Measurements from ENCODE around the gene LRCH3.
A peak's percentile ranks its signal among the peaks of the same experiment; 100 is the strongest.
"Not testable (repeated sequence)": the region's sequence is repeated elsewhere in the genome, so short reads cannot be mapped to it uniquely, and the experiment has no call there.

Gene LRCH3

DNA sequence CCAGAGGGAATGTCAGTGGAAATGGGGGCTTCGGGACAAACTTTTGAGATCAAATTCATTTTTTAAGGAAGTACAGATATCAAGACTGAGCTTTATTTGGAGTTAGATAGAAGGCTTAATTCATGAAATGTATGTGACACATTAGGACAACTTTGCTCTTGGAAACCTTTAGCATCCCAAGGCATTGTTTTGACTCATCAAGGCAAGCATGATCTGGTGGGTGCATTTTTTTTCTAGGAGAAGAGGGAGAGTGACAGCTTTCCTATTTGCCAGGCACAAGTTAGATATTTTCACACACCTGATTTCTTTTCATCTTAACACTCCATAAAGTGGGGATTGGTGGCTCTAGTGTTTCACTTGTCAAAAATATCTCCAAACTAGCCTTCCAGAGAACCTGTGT, 97.5 kb downstream of the LRCH3 start:
- no peak for DNase-seq

DNA sequence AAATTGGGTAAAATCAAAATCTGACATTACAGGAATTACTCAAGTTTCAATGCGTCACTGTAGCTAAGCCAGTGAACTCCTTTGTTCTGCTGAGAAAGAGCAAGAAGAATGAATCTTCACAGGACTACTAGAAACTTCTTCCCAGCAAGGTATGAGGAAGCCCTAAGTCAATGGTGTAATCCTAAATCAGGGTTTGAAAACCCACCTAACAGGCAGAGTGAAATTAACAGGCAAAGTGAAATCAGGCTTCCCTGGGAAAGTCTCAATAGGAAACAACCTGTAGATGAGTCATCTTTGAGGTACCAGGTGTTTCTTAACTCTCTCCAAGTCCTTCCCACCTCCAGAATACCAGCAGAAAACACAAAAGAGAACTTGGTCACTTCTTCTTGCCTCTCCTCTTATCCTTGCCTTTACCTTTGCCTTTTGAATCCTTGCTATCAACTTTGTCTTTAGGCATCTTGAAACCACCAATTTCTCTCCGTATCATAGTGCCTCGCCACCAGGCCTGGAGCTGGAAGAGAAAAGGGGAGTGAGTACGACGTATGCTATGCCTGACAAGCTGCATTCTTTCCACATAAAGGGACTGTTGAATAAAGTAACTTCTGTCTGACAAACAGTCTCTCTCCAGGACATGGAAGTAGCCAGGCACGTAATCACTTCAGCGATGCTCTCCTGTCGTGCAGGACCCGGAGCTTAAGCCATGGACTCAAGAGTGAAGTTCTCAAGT, 98.3 kb downstream of the LRCH3 start:
- DNase-seq = no peak

DNA sequence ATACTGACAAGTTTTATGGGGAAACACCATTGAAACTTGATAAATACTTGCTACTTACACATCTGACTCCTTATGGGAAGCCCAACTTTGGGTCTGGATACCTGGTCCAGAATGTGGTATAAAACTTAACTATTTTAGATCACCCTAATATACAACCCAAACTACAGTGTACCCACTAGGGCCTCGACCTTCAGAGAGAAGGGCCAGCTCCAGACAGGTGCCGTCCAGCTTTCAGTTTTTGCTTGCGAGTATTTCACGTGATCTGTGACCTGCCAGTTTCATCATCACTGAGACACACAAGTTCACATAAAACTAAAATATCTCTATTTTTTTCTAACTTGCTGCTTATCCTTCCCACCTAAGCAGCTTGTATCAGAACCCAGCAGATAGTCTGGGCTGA, 99.6 kb downstream of the LRCH3 start:
- no peak for DNase-seq

DNA sequence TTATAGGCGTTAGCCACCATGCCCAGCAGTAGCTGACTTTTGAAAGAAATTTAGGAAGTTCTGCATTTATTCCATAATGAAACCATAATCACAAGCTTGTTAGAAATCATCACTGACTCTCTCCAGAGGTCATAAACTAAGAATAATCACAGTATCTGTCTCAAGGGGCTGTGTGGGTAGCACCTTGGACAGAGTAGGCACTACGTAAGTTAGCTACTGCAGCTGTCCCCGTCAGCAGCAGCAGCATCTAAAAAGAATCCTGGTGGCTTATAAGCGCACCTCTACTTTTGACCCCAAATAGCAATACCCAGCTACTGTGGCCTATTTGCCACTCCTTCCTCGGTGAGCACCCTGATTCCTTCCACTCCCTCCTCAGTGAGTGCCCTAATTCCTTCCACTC, 101.1 kb downstream of the LRCH3 start:
- DNase-seq = no peak

DNA sequence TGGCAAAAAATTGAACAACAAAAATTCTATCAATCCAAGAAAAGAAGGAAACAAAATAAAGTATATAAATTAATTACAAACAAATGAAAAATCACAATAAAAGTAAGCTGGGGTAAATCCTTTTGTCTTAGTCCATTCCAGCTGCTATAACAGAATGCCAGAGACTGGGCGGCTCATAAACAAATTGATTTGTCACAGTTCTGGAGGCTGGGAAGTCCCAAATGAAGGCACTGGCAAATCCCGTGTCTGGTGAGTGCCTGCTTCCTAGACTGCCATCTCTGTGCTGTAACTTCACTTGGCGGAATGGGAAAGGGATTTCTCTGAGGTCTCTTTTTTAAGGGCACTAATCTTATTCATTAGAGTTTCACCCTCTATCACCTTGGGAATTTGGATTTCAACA, 105.4 kb downstream of the LRCH3 start:
- no peak for DNase-seq

DNA sequence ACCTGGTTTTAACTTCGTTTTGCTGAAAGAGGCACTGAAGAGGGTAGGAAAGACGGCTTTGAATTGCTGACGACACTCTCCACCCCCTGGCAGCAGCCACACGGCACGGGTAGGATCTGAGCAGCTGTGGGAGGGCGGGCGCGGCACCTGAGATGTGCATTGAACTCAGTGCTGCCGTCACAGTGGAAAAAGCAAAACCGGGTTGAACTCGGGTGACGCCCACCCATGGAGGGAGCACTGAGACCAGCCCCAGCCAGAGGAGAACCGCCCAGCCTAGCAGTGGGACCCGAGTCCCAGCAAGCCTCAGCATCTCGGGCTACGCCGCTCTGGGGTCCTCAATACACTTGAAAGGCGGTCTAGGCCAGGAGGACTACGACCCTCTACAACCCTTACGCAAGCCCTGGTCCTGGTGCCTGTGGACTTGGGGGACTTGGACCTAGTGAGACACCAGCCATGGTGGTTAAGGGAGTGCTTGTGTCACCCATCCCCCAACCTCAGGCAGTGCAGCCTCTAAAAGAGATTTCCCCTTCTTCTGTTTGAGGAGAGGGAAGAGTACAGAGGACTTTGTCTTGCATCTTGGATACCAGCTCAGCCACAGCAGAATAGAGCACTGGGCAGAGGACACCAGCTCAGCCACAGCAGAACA, 108.9 kb downstream of the LRCH3 start:
- DNase-seq = no peak

DNA sequence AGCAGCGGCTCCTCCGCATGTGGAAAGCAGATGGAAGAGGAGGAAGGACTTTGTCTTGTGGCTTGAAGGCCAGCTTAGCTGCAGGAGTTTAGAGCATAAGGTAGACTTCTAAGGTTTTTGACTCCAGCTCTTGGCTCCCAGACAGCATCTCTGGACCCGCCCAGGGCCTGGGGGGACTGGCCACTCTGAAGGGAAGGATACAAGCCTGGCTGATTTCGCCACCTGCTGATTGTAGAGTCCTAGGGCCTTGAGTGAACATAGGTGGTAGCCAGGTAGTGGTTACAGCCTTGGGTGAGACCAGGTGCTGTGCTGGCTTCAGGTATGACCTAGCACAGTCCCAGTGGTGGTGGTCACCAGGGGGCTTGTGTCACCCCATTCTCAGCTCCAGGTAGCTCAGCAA, 110.6 kb downstream of the LRCH3 start:
- DNase-seq = no peak

DNA sequence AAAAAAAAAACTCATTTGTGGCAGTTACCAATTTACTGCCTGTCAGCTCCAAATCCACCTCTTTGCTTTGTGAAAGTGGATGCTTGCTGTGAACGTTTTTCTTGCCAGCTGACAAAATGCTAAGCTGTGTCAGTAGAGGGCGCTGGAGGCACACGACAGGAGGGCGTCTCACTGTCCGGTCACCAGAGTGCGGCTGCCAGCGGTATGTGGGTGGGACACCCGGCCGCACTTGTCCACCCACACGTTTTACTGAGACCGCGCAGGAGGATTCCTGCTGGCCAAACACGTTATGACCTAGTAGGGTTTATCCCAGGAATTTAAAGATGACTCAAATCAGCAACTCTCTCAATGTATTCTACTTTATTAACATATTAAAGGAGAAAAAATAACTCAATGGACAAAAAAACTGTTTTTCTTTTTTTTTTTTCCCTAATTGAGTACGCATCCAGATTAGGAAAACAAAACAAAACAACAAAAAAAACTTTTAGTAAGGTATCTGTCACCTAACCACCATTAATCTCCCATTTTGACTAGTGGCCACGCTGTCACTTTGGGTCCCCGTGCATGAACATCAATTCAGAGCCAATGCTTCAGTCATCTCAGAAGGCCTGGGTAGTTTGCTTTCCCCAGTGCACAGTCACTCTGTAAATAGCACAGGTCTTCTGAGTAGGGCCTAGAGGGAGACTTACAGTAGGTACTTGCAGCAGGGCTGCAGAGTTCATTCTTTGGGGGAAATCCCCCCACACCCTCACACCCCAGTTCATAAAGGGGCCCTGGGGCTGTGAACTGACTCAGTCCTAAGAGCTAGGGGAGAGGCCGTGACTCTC, 115.2 kb downstream of the LRCH3 start:
- DNase-seq = peak; percentile 82

DNA sequence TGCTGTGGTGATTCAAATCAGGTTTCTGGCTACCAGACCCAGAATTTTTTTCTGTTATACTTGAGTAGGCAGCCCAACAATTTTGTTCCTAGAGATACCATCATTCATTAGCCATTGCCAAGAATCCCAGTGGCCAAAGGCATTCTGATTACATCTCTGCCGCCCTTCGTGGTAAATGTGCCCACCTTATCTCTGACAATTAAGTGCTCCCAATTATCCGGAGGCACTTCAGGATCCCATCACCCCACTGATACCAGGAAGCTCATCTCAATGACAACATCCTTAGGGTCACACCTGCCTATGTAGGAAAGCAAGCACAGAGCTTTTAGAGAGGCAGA, 115.8 kb downstream of the LRCH3 start:
- no peak for DNase-seq

DNA sequence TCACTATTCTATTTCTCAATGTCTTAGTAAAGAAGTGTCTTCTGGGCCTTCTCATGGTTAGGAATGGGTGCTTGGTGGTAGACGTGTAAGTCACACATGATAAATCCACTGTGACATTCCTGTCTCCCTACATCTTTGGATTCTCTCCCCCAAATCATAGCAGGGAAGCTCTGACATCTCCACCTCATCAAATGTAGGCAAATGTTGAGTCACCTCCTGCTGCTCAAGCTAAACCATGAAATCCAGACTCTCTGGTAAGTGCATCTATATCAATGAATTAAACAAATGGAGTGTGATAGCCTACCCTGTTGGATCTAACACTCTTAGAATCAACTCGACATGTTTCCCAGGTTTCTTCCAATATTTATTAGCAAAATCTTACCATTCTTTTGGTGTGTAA, 116.1 kb downstream of the LRCH3 start:
- DNase-seq = no peak

DNA sequence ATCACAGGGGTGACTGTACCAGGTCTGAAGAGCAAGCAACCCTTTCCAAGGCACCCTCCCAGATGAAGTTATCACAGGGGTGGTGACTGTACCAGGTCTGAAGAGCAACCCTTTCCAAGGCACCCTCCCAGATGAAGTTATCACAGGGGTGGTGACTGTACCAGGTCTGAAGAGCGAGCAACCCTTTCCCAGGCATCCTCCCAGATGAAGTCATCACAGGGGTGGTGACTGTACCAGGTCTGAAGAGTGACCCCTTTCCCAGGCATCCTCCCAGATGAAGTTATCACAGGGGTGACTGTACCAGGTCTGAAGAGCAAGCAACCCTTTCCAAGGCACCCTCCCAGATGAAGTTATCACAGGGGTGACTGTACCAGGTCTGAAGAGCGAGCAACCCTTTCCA, 117.5 kb downstream of the LRCH3 start:
- DNase-seq = not testable (repeated sequence)

DNA sequence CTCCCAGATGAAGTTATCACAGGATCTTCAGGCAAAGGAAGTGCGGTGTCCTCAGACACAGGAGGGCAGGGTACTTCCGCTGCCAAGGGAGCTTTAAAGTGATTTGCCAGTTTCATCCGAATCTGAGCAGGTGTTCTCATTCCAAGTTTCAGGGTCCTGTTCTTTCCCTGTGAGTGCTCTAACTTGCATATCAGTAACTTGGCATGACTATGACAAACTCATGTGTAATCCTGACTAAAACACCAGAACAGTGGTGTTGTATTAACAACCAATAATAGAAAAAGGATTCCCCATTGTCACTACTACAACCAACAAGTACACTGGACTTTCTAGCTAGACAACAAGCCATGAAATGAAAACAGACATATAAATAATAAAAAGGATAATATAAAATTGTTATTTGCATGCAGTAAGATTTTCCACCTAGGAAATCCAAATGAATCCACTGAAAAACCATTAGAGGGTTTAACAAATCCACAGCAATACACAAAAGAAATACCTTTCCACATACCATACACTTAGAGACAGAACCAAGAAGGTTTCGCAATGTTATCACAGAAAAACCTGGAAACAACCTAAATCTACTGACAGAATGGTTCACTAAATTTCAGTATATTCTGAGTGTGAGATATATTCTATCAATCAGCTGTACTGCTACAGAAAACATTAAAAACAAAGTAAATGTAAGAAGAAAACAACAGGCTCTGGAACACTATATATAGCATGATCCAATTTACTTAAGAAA, 118.1 kb downstream of the LRCH3 start:
- DNase-seq = no peak

DNA sequence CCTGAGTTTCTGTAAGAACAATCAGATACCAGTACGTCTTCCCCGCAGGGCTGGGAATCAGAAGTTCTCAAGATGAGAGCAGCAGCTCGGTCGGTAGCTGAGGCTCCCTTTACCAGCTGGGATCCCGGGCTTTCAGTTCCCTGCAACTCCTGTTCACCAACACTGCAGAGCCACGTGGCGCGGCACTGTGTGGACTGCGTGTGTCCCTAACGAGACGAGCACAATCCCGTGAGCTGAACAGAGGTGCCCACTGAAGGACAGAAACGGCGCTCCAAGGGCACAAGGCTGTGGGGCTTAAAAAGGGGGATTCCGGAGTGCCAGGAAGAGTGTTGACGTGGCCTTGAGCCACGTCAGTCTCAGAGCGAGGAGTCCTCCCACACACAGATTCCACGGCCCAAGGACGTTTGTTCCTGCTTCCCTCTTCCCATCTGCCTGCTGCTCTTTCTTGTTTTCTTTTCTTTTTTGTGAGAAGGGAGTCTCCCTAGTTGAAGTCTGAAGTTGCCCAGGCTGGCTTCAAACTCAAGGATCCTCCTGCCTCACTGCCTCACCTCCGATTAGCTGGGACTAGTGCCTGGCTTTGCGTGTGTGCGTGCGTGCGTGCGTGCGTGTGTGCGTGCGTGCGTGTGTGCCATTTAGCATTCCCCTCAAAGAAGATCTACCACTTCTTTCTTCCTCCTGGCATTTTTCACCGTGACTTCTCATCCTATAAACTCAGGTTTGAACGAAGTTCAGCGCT, 121.9 kb downstream of the LRCH3 start:
- DNase-seq = no peak

DNA sequence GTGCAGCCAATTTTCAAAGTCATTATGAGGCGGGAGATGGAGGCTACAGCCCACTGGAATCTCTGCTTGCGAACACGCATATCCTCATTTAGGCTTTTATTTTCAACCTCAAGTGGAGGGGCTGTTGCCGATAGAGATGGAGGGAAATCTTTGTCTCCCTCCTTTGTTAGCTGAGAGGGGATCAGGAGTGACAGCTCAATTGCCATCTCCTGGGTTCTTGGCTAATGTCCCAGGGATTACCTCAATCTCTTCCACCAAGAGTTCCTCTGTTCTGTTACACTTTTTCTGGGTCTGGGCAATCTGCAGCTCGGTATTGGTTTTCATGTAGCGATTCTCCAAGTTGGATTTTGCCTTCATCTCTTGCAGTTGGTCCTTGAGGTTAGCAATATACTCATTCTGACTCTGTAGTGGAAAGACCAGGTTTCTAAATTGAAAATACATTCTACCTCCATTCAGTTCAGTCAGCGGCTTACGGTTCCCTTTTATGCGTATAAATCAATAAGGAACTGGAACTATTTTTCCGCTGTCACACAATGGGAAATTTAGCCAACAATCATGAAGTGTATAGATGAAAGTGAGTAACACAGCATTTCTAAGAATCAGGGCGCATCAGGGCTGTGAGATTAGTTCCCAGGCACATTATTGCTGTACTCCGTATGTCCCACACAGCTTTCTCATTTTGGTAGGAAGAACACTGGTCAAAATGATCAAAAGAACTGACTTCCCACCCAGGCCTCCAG, 122.8 kb downstream of the LRCH3 start:
- no peak for DNase-seq

DNA sequence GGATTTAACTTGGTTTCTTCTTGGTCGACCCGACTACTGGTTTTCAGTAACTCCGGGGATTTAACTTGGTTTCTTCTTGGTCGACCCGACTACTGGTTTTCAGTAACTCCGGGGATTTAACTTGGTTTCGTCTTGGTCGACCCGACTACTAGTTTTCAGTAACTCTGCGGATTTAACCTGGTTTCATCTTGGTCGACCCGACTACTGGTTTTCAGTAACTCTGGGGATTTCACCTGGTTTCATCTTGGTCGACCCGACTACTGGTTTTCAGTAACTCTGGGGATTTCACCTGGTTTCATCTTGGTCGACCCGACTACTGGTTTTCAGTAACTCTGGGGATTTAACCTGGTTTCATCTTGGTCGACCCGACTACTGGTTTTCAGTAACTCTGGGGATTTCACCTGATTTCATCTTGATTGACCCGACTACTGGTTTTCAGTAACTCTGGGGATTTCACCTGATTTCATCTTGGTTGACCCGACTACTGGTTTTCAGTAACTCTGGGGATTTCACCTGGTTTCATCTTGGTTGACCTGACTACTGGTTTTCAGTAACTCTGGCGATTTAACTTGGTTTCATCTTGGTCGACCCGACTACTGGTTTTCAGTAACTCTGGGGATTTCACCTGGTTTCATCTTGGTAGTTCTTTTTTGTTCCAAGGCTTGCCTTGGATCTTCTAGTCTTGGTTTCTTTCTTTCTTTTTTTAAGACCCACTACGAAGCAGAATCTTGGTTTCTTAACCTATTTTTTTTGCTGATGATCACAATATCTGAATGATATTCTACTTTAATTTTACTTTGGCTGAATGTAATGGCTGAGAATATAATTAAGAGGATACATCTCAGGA, 130.6 kb downstream of the LRCH3 start:
- not testable (repeated sequence) for DNase-seq

DNA sequence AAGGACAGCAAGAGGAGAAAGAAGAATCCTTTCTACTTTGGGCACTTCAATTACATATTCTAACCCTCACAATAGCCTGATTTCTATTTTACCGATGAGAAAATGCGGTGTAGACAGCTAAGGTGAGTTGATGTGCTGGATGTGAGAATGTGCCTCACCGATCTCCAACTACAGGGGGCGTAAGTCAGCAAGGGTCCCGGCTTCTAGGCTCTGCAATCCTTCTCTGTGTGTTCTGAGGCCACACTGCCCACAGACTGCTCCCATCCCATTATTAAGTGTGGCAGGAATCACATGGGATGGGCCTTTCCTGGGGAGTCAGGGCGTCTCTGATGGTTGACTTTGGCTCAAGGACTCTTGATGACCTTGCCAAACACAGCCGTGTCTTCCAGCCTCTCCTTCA, 135.4 kb downstream of the LRCH3 start:
- no peak for DNase-seq

DNA sequence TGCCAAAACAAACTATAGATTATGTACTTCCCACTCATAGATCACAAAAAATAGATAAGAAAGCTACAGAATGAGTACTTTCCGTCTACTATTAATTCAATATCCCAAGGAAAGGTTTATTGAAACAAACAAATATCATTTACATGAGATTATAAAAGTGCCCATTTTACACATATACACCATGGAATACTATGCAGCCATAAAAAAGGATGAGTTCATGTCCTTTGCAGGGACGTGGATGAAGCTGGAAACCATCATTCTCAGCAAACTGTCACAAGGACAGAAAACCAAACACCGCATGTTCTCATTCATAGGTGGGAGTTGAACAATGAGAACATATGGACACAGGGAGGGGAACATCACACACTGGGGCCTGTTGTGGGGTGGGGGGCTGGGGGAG, 136.5 kb downstream of the LRCH3 start:
- DNase-seq = not testable (repeated sequence)

DNA sequence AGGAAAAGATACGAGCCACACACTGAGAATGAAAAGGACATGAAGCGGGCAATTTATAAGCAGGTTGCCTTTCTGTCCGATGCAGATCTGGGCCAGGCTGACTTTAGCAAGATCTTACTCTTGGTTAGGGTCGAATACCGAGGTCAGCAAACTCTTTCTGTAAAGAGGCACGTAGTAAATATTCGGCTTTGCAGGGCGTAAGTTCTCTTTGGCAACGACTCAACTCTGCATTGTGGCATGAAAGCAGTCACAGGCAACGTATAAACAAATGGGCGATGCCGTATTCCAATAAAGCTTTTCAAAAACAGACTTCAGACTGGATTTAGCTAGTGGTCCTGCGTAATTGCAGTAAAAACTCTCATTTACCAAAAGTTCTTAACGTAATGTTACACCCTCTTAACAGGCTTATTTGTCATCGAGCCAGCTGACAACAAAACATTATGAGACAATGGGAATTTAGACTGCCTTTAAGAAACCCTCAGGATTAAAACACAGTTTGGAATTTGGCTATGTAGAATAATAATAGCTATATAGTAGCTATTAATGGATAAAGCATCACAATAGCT, 145.8 kb downstream of the LRCH3 start:
- DNase-seq = no peak
